ENCODE data around the gene LRRC4B.

DNA sequence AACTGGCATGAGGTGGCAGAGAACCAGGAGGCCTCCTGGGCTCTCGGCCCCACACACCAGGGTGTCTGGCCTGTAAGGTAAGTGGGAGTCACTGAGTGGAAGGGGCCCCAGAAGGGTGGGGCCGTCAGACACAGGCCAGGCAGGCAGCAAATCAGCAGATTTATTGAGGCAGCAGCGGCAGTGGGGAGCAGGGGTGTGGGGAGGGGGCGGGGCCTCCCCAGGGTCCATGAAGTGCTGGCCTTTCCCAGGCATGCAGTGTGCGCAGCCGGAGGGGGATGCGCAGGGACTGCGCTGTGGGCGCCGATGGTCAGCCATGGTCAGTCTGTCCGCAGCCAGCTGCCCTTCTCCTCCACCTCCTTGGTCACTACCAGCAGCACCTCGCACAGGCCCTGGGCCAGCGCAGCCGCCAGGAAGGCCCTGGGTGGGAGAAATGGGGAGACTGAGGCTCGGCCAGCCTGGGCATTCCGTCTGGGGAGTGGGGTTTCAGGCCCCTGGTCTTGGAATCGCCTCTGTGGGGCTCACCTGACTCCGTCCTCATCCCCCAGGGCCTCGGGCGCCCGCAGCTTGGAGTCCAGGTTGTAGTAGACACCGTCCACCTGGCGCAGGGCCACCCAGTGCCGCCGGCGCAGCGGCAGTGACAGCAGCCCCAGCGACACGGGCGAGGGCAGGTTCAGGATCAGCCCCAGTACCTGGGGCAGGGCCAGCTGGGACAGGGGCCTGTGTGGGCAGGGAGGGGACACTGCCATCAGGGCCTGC lies 62.2 kb downstream of the LRRC4B start:
- TF ChIP-seq, protein P1, sequence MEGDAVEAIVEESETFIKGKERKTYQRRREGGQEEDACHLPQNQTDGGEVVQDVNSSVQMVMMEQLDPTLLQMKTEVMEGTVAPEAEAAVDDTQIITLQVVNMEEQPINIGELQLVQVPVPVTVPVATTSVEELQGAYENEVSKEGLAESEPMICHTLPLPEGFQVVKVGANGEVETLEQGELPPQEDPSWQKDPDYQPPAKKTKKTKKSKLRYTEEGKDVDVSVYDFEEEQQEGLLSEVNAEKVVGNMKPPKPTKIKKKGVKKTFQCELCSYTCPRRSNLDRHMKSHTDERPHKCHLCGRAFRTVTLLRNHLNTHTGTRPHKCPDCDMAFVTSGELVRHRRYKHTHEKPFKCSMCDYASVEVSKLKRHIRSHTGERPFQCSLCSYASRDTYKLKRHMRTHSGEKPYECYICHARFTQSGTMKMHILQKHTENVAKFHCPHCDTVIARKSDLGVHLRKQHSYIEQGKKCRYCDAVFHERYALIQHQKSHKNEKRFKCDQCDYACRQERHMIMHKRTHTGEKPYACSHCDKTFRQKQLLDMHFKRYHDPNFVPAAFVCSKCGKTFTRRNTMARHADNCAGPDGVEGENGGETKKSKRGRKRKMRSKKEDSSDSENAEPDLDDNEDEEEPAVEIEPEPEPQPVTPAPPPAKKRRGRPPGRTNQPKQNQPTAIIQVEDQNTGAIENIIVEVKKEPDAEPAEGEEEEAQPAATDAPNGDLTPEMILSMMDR (IDR thresholded peaks at IDR 0.05): no peak
- no peak for TF ChIP-seq POLR2A (IDR thresholded peaks at IDR 0.05)

All from heart left ventricle (tissue), 13 donors.